KMS-11 (cell line): ENCODE results near the gene EPS8L3.

Experiments used
- H2AFZ ChIP-seq: fragments of 200-600 bp; sonication (generic); 2 replicates; pipeline ENCODE4 v1.6.1; 2016; ENCODE audit warnings: antibody characterized with exemption, mixed run types, low read depth
- H3K27ac ChIP-seq: fragments of 200-600 bp; sonication (generic); 2 replicates; pipeline ENCODE4 v1.6.1; 2016; ENCODE audit warnings: mild to moderate bottlenecking, mixed run types
- H3K27me3 ChIP-seq: fragments of 200-600 bp; sonication (generic); 2 replicates; pipeline ENCODE4 v1.6.1; 2017; ENCODE audit warnings: mild to moderate bottlenecking, low read depth, mixed run types, moderate library complexity; ENCODE audit not compliant: insufficient read depth
- H3K36me3 ChIP-seq: fragments of 200-600 bp; sonication (generic); 2 replicates; pipeline ENCODE4 v1.6.1; 2017; ENCODE audit warnings: mild to moderate bottlenecking, mixed run types; ENCODE audit not compliant: insufficient read depth
- H3K4me1 ChIP-seq: fragments of 200-600 bp; sonication (generic); 2 replicates; pipeline ENCODE4 v1.6.1; 2016; ENCODE audit warnings: mild to moderate bottlenecking, low read depth, mixed run types; ENCODE audit not compliant: poor library complexity, severe bottlenecking
- H3K4me2 ChIP-seq: fragments of 200-600 bp; sonication (generic); 2 replicates; pipeline ENCODE4 v1.7.0; 2016; ENCODE audit warnings: mild to moderate bottlenecking, mixed run types
- H3K4me3 ChIP-seq: fragments of 200-600 bp; sonication (generic); IDR thresholded peaks from 2 replicates; pipeline ENCODE4 v1.6.1; 2017; ENCODE audit warnings: low read depth, low read length, mixed read lengths; ENCODE audit not compliant: insufficient read depth
- H3K79me2 ChIP-seq: fragments of 200-600 bp; sonication (generic); 2 replicates; pipeline ENCODE4 v1.6.1; 2016; ENCODE audit warnings: low read depth, mixed run types; ENCODE audit not compliant: insufficient read depth
- H3K9ac ChIP-seq: fragments of 200-600 bp; sonication (generic); 2 replicates; pipeline ENCODE4 v1.6.1; 2016; ENCODE audit warnings: mild to moderate bottlenecking, mixed run types
- H4K20me1 ChIP-seq: fragments of 200-600 bp; sonication (generic); 2 replicates; pipeline ENCODE4 v1.6.1; 2016; ENCODE audit warnings: mild to moderate bottlenecking, mixed run types; ENCODE audit not compliant: insufficient read depth
- TF ChIP-seq, protein P1 (sequence below): fragments of 200-600 bp; sonication (generic); conservative IDR thresholded peaks from 2 replicates; pipeline ENCODE4 v1.6.1; 2017; ENCODE audit warnings: low read depth, mild to moderate bottlenecking, antibody characterized with exemption, low read length, moderate library complexity, mixed read lengths

Gene EPS8L3

GRCh38 chr1:109791495-109792043 lies 27.8 kb upstream of the EPS8L3 start:
- Histone ChIP-seq H3K4me1 (peaks cover 47% of the 10 kb centered on the region), H3K9ac (no peak overlapping the region), H3K27me3 (no peaks in the 10 kb centered on the region), H3K4me3 (no peak overlapping the region), H3K27ac (peak overlapping the region; percentile 29; the same call in 1 of the 2 replicates), H3K79me2 (no peaks in the 10 kb centered on the region), H3K4me2 (peak overlapping the region; percentile 47; the same call in 1 of the 2 replicates), H3K36me3 (no peaks in the 10 kb centered on the region), H2AFZ (no peak overlapping the region; the same call in 1 of the 2 replicates), H4K20me1 (no peaks in the 10 kb centered on the region)
- TF ChIP-seq, protein P1, sequence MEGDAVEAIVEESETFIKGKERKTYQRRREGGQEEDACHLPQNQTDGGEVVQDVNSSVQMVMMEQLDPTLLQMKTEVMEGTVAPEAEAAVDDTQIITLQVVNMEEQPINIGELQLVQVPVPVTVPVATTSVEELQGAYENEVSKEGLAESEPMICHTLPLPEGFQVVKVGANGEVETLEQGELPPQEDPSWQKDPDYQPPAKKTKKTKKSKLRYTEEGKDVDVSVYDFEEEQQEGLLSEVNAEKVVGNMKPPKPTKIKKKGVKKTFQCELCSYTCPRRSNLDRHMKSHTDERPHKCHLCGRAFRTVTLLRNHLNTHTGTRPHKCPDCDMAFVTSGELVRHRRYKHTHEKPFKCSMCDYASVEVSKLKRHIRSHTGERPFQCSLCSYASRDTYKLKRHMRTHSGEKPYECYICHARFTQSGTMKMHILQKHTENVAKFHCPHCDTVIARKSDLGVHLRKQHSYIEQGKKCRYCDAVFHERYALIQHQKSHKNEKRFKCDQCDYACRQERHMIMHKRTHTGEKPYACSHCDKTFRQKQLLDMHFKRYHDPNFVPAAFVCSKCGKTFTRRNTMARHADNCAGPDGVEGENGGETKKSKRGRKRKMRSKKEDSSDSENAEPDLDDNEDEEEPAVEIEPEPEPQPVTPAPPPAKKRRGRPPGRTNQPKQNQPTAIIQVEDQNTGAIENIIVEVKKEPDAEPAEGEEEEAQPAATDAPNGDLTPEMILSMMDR = no peak

DNA sequence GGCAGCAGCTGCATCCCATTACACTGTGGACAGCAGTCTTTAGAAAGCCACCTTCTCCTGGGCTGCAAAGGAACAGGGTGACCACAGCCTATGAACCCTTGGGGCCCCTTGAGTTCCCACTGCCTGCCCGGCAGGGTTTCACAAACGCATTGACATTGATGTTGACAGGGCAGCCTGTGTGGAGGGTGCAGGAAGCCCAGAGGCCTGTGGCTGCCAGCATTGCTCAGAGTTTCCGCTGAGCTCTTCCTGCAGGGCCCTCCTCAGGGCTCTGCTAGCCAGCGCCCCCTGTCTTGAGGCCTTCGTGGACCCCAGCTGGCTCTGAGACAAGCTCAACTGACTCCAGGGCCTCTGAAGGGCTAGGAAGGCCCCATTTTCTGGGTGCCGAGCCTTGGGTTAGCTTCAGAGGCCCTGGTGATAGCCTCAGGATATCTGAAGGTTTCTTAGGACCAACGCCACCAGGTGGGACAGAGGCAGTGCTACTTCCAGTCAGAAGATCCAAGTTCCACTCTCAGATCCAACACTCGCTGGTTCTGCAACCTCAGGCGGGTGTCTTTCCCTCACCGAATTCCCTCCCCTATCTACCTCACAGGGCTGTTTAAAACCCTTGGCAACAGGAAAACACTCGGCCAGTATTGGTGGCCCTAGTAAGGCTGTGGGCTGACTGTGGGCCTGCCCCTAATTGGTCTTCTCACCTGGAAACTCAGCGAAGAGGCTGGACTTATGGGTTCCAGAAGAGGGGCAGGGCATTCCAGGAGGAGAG lies 27.2 kb upstream of the EPS8L3 start:
- Histone ChIP-seq H3K36me3 (no peaks in the 10 kb centered on the region), H4K20me1 (no peaks in the 10 kb centered on the region), H3K79me2 (no peaks in the 10 kb centered on the region), H3K4me3 (no peak overlapping the region), H3K4me1 (peaks cover 42% of the 10 kb centered on the region), H3K9ac (peak overlapping the region; percentile 1; the same call in 1 of the 2 replicates), H3K27me3 (no peaks in the 10 kb centered on the region), H2AFZ (peak overlapping the region; percentile 32), H3K27ac (peak overlapping the region; percentile 29), H3K4me2 (peak overlapping the region; percentile 47)
- TF ChIP-seq, protein P1 = peak; percentile 60; the same call in 1 of the 2 replicates

- peaks cover 42% of the 10 kb centered on the region for H3K4me1 ChIP-seq
- peak overlapping the region; percentile 1; the same call in 1 of the 2 replicates for H3K9ac ChIP-seq
- peak overlapping the region; percentile 47 for H3K4me2 ChIP-seq
- H3K4me3 ChIP-seq = no peak overlapping the region
- H4K20me1 ChIP-seq = no peaks in the 10 kb centered on the region
- TF ChIP-seq, protein P1 = no peak
- no peaks in the 10 kb centered on the region for H3K79me2 ChIP-seq
- H2AFZ ChIP-seq = peak overlapping the region; percentile 32
- peak overlapping the region; percentile 29 for H3K27ac ChIP-seq
- no peaks in the 10 kb centered on the region for H3K27me3 ChIP-seq
- H3K36me3 ChIP-seq = no peaks in the 10 kb centered on the region
Observed at GRCh38 chr1:109790329-109790728, 26.6 kb upstream of the EPS8L3 start.

GRCh38 chr1:109789551-109790180 lies 25.9 kb upstream of the EPS8L3 start:
- Histone ChIP-seq H3K4me2 (peak overlapping the region; percentile 47; the same call in 1 of the 2 replicates), H4K20me1 (no peaks in the 10 kb centered on the region), H3K36me3 (no peaks in the 10 kb centered on the region), H3K9ac (no peak overlapping the region), H3K79me2 (no peaks in the 10 kb centered on the region), H2AFZ (peak overlapping the region; percentile 39; the same call in 1 of the 2 replicates), H3K27me3 (no peaks in the 10 kb centered on the region), H3K4me3 (no peak overlapping the region), H3K27ac (0 out of 2 replicates have a peak overlapping the region, but pooled peaks have one; percentile 11), H3K4me1 (peaks cover 42% of the 10 kb centered on the region)
- TF ChIP-seq, protein P1 = no peak
